Gastroesophageal sphincter (tissue), 3 donors: Measurements from ENCODE around the gene ZDHHC17.

Experiments used
- EP300 ChIP-seq: sonication (generic); formaldehyde crosslinking; IDR thresholded peaks from one replicate; pipeline ENCODE4 v1.6.1; 2017; ENCODE audit warnings: antibody characterized with exemption, mild to moderate bottlenecking
- POLR2A ChIP-seq, 2 donors: fragments of 450-650 bp; IDR thresholded peaks; one replicate each; pipeline ENCODE4 v1.6.1; 2017; ENCODE audit warnings: antibody characterized with exemption in 2 of 2, mild to moderate bottlenecking in 2 of 2, moderate library complexity in 1 of 2
- TF ChIP-seq, protein P1 (sequence below), 4 experiments: fragments of 200-600 bp in 2 of 4; fragments of 450-650 bp in 2 of 4; sonication (generic) in 1 of 4; IDR thresholded peaks; one replicate each; pipeline ENCODE4 v1.5.1; 2017 to 2019; ENCODE audit warnings: antibody characterized with exemption in 4 of 4, mild to moderate bottlenecking in 2 of 4, moderate library complexity in 2 of 4

DNA sequence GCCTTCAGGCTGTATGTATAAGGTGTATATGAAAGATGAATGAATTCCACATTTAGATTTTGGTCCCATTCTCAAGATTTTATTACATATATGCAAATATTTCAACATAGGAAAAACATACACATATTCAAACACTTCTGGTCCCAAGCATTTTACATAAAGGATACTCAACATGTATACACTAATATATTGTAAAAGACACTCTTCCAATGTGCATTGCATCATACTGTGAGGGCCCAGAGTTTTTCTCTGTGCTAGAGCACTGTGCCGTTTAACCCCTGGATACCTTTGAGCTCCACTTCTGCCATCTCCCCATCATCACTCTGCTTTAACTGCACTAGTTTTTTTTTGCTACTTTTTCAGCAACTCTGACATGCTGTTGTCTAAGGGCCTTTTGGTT lies 48.1 kb downstream of the ZDHHC17 start:
- TF ChIP-seq POLR2A (IDR thresholded peaks at IDR 0.05) (no peak), EP300 (no peak)
- TF ChIP-seq, protein P1, sequence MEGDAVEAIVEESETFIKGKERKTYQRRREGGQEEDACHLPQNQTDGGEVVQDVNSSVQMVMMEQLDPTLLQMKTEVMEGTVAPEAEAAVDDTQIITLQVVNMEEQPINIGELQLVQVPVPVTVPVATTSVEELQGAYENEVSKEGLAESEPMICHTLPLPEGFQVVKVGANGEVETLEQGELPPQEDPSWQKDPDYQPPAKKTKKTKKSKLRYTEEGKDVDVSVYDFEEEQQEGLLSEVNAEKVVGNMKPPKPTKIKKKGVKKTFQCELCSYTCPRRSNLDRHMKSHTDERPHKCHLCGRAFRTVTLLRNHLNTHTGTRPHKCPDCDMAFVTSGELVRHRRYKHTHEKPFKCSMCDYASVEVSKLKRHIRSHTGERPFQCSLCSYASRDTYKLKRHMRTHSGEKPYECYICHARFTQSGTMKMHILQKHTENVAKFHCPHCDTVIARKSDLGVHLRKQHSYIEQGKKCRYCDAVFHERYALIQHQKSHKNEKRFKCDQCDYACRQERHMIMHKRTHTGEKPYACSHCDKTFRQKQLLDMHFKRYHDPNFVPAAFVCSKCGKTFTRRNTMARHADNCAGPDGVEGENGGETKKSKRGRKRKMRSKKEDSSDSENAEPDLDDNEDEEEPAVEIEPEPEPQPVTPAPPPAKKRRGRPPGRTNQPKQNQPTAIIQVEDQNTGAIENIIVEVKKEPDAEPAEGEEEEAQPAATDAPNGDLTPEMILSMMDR (IDR thresholded peaks at IDR 0.05), result no peak
